GM12891 (cell line): Measurements from ENCODE around the gene GID8.
A peak's percentile ranks its signal among the peaks of the same experiment; 100 is the strongest.

ENCODE experiments used
- DNase-seq: peaks from one replicate; pipeline ENCODE4 v3.0.0; 2011; ENCODE audit warnings: low spot score; ENCODE audit not compliant: insufficient read length
- FAIRE-seq: peaks from 2 replicates; lab custom pipeline; 2011; peaks lifted over from hg19 to GRCh38; lab: Jason Lieb, UNC
- PAX5 ChIP-seq: IDR thresholded peaks from 2 replicates; pipeline ENCODE4 v1.6.1; 2011; ENCODE audit warnings: low read length, moderate library complexity, mild to moderate bottlenecking; ENCODE audit not compliant: insufficient read depth, severe bottlenecking
- POLR2A ChIP-seq: IDR thresholded peaks from 2 replicates; pipeline ENCODE4 v1.6.1; 2011; ENCODE audit warnings: low read depth, low read length, control low read depth
- POLR2AphosphoS5 ChIP-seq: IDR thresholded peaks from 2 replicates; pipeline ENCODE4 v1.6.1; 2011; ENCODE audit warnings: low read depth, low read length, control low read depth
- POU2F2 ChIP-seq: IDR thresholded peaks from 2 replicates; pipeline ENCODE4 v1.6.1; 2011; ENCODE audit warnings: low read depth, mild to moderate bottlenecking, control low read depth, low read length, moderate library complexity
- SPI1 ChIP-seq: IDR thresholded peaks from 2 replicates; pipeline ENCODE4 v1.6.1; 2011; ENCODE audit warnings: low read depth, low read length, control low read depth
- TAF1 ChIP-seq: IDR thresholded peaks from 2 replicates; pipeline ENCODE4 v1.6.1; 2011; ENCODE audit warnings: low read depth, low read length, control low read depth

The GID8 gene

DNA sequence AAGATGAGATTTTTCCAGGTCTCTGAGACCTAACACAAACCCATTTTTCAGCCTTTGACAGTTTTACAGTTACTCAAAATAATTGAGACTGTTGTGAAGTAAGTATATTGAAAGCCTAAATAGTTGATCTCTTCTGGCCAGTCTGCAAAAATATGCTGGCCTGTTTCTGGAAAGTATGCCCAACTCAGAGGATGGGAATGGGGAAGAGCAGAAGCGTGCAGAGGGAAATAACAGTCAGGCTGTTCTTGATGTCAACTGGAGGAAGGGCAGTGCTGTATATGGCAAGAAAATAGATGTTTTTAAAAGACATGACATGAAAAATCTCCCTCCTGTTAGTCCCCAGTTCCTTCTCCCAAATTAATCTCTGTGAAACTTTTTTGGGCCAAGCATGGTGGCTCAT, 3.8 kb downstream of the GID8 start:
- FAIRE-seq (no peak), DNase-seq (no peak)
- TF ChIP-seq POLR2AphosphoS5 (no peak), TAF1 (no peak), POU2F2 (no peak), SPI1 (no peak), POLR2A (no peak), PAX5 (no peak)

DNA sequence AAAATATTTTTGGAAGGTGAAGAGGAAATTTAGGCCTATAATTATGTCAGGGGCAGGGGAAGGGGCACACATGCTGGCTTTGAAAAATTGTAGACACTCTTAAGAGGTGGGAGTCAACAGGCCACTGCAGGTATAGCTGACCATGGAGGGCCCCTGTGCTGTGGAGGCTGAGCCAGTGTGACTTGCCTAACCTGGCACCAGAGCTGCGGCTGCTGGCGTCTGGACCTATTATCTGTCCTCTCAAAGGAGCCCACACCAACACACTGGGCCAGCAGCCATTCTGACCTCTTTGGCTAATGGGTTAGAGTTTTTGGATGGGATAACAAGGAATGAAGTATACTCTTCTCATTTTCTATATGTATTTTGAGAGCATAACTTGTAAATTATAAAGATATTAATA, 4.5 kb downstream of the GID8 start:
- FAIRE-seq (no peak), DNase-seq (no peak)
- TF ChIP-seq SPI1 (no peak), POLR2AphosphoS5 (no peak), POLR2A (no peak), PAX5 (no peak), TAF1 (no peak), POU2F2 (no peak)

DNA sequence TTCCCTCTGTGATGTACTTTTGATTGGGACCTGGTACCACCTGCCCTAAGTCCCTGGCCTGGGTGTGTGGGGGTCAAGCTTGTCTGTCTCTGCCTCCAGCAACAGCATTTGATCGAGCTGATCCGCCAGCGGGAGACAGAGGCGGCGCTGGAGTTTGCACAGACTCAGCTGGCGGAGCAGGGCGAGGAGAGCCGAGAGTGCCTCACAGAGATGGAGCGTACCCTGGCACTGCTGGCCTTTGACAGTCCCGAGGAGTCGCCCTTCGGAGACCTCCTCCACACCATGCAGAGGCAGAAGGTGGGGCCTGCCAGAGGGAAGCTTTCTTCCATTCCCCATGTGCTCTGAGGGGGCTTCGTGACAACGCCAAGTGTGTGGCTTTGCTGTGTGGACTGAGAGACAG, 5.4 kb downstream of the GID8 start:
- DNase-seq = no peak
- FAIRE-seq = no peak
- TF ChIP-seq POLR2A (no peak), POLR2AphosphoS5 (no peak), SPI1 (no peak), TAF1 (no peak), PAX5 (no peak), POU2F2 (no peak)

DNA sequence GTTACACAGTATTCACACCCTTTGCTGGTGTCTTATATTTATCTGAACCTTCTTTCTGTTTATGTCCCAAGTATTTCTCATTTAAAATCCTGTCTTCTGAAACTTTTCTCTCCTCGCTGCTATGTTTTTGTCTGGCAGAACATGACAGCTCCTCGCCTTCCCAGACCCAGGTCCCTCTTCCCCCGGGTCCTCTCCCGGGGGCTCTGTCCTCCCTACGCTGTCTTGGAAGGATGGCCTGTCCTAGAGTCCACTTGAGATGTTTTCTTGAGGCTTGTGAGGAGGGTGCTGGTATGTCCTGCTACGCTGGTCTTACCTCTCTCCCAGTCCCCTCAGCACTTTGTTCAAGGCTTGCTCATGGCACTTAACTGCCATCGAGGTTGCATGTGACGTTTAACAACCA, 6.2 kb downstream of the GID8 start:
- DNase-seq (no peak), FAIRE-seq (no peak)
- no peak for TF ChIP-seq POLR2AphosphoS5
- TF ChIP-seq POLR2A = no peak
- no peak for TF ChIP-seq PAX5
- no peak for TF ChIP-seq SPI1
- no peak for TF ChIP-seq TAF1

DNA sequence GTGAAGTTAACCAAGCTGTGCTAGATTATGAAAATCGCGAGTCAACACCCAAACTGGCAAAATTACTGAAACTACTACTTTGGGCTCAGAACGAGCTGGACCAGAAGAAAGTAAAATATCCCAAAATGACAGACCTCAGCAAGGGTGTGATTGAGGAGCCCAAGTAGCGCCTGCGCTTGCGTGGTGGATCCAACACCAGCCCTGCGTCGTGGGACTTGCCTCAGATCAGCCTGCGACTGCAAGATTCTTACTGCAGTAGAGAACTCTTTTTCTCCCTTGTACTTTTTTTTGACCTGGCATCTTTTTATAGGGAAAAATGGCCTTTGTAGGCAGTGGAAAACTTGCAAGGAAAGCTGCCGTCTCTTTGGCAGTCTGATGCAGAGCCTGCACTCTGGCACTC, 6.8 kb downstream of the GID8 start:
- TF ChIP-seq PAX5 (no peak), TAF1 (no peak), SPI1 (no peak), POU2F2 (no peak), POLR2A (no peak), POLR2AphosphoS5 (no peak)
- FAIRE-seq (no peak), DNase-seq (no peak)

DNA sequence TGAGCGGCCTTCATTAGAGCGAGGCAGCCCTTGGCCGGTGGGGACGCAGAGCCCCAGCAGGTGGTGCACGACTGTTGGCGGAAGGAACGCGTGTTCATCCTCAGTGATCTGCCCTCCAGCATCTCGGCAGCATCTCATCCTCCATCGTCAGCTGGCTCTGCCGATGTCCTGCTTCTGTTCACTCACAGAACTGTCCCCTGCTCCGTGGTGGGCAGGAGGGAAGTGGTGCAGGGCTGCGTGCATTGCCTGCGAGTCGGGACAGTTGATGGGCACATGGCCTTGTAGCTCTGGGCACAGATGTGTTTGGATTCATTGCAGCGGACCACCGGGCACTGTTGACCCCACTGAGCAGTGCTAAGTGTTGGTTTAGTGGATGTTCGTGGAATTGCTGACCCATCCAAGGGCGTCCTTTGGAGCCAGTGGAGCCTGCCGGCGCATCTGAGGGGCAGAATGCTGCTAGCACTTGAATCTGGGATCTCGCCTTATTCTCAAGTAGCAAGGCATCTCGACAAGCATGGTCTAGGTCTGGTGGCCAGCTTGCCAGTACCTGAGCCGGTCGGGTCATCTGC, 7.9 kb downstream of the GID8 start:
- DNase-seq (no peak), FAIRE-seq (no peak)
- TF ChIP-seq POLR2AphosphoS5 (no peak), PAX5 (no peak), TAF1 (no peak), POU2F2 (no peak), SPI1 (no peak), POLR2A (no peak; the same call in 1 of the 2 replicates)

DNA sequence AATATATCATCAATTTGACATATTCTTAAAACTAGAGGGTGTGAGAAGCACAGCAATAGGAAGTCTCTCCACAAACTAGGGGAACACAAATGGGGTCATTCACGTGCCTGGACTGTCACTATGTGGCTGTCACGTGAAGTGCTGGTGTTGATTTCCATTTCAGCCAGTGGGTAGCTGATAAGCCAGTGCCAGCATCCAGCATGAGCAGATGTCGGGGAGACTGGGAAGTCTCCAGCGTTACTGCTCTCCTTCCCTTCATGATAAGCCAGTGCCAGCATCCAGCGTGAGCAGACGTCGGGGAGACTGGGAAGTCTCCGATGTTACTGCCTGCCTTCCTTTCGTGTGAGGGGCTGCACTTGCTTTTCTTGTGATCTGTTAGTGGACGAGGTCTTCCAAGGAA, 9.0 kb downstream of the GID8 start:
- DNase-seq (no peak), FAIRE-seq (no peak)
- TF ChIP-seq PAX5 (no peak), POU2F2 (no peak), POLR2AphosphoS5 (no peak), SPI1 (no peak), TAF1 (no peak), POLR2A (no peak; the same call in 1 of the 2 replicates)

DNA sequence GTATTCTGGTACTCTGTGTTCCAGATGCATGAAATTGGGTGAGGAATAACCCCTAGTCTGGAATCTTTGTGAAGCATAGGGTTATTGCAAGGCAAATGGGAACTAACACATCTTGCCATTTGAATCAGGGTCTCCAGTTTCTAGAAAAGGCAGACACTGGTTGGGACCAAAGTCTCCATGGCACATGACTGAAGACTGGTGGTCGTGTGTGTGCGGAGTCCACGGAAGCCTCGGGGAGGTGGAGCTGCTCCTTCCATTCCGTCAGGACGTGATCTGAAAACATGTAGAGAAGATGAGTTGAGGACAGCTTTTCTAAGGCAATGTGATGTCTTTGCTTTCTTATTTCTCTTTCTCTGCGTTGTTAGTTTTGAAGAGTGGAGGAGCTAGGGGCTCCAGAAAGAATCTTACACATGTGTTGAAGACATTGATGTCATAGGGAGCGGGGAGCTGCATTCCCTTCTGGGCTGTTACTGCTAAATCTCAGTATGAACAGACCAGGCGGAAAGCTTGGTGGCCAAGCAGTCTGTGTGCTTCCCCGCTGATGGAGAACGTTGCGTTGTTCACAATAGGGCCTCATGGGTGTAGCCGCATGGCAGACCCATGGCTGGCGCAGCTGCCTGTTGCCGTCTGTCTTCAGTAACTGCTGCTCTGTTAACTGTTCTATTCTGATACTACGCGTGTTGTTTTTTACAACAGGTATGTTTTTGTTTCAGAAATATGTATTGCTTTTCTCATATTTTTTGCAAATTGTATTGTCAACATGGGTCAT, 9.8 kb downstream of the GID8 start:
- FAIRE-seq (no peak), DNase-seq (no peak)
- no peak for TF ChIP-seq SPI1
- TF ChIP-seq POU2F2 = no peak
- TF ChIP-seq POLR2AphosphoS5 = no peak
- no peak for TF ChIP-seq POLR2A
- no peak for TF ChIP-seq PAX5
- no peak for TF ChIP-seq TAF1

DNA sequence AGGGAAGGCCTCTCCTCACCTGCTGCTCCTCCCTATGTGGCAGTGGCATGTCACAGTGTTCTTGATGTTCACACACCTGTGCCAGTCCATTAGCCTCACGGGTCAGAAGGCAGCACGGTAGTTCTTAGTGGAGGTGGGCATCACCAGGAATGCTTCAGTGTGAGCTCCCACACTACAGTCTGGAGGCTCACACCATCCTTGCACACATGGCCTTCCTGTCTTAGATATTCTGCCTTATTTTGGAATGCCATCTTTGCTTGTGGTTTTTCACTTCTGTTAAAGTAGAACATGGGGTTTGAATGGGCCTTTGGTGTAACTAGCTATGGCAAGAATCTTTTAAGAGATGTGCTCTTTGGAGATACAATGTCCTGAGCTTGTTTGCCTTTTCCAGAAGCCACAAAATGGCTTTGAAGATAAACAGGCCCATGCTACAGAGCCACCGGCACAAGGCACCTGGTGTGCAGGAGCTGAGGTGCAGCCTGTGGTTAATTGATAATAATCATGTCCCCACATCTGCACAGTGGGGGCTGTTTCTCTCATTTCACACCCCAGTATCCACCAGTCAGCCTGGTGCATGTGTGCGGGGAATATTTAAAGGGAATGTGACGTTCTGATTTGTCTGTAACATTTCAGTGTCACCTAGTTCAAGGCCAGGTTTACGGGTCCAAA, 11.3 kb downstream of the GID8 start:
- DNase-seq (no peak), FAIRE-seq (no peak)
- TF ChIP-seq SPI1 (no peak), POLR2AphosphoS5 (0 out of 2 replicates have a peak, but pooled peaks have one; percentile 39)

DNA sequence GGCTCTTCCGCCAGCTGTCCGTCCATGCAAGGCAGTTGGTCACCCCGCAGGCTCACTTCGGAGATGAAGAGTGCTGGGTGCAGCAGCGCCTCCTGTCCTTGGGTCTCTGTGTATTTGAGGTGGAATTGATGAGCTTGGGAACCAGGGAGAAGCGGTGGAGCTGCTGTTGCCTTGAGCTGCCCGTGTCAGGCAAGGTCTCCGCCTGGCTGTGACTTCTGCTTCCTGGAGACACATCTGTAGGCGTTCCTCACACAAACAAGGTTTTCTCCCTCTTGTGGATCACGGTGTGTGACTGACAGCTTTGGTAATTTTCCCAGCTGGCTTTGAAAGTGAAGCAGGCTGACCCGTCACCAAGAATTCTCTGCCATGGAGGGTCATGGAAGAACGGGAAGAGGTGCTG, 12.0 kb downstream of the GID8 start:
- FAIRE-seq (no peak), DNase-seq (no peak)
- TF ChIP-seq POLR2AphosphoS5 = no peak
- TF ChIP-seq POLR2A = no peak
- TF ChIP-seq TAF1 = no peak
- no peak for TF ChIP-seq POU2F2
- TF ChIP-seq SPI1 = no peak
- TF ChIP-seq PAX5 = no peak
